HG02973 (cell line): Measurements from ENCODE around the gene CPAMD8.

Experiments
- ATAC-seq: cut with Tn5 transposase; IDR thresholded peaks from one replicate; pipeline ENCODE4 v1.9.1; 2021; ENCODE audit warnings: moderate library complexity; ENCODE audit not compliant: unreplicated experiment

Gene CPAMD8

GRCh38 chr19:17026706-17027534 is at the start of gene CPAMD8:
Gene CPAMD8 (minus strand): TSS chr19:17026810. CDS start chr19:17026642, 168 bp downstream.
- ATAC-seq: no peak

- ATAC-seq: no peak
These were observed 49.4 kb upstream of the CPAMD8 start for GRCh38 chr19:17075864-17076542.

- ATAC-seq: peak; percentile 77
These were observed 48.6 kb upstream of the CPAMD8 start, which contains the start of the genes HAUS8 and MYO9B for GRCh38 chr19:17075035-17075863. Gene HAUS8 (minus strand): TSS chr19:17075452. CDS start chr19:17075422, 30 bp downstream. Gene MYO9B (plus strand): TSS chr19:17075777. CDS start chr19:17101718, 25,941 bp downstream.

GRCh38 chr19:17074634-17075034 is 48.0 kb upstream of the CPAMD8 start:
- ATAC-seq: no peak

- no peak for ATAC-seq
These were observed 47.4 kb upstream of the CPAMD8 start for GRCh38 chr19:17073869-17074633.

GRCh38 chr19:17070912-17071311 is 44.3 kb upstream of the CPAMD8 start:
- no peak for ATAC-seq

GRCh38 chr19:17070421-17070820 is 43.8 kb upstream of the CPAMD8 start:
- ATAC-seq: no peak

- no peak for ATAC-seq
These were observed 42.6 kb upstream of the CPAMD8 start for GRCh38 chr19:17069193-17069592.

GRCh38 chr19:17063428-17063827 is 36.8 kb upstream of the CPAMD8 start:
- ATAC-seq: no peak

GRCh38 chr19:17061691-17062090 is 35.1 kb upstream of the CPAMD8 start:
- no peak for ATAC-seq

- no peak for ATAC-seq
These were observed 34.6 kb upstream of the CPAMD8 start for GRCh38 chr19:17061205-17061604.

- ATAC-seq: no peak
These were observed 34.2 kb upstream of the CPAMD8 start for GRCh38 chr19:17060802-17061201.

GRCh38 chr19:17058236-17058635 is 31.6 kb upstream of the CPAMD8 start:
- no peak for ATAC-seq

- no peak for ATAC-seq
These were observed 29.0 kb upstream of the CPAMD8 start for GRCh38 chr19:17055636-17056035.

- no peak for ATAC-seq
These were observed 28.1 kb upstream of the CPAMD8 start for GRCh38 chr19:17054746-17055145.

- ATAC-seq: no peak
These were observed 25.8 kb upstream of the CPAMD8 start for GRCh38 chr19:17052439-17052838.

GRCh38 chr19:17049711-17050280 is 23.2 kb upstream of the CPAMD8 start:
- no peak for ATAC-seq

- ATAC-seq: no peak
These were observed 22.4 kb upstream of the CPAMD8 start for GRCh38 chr19:17048885-17049453.

GRCh38 chr19:17045907-17046502 is 19.4 kb upstream of the CPAMD8 start:
- ATAC-seq: no peak
